C4-2B (cell line): Measurements from ENCODE around the gene BPHL.
A peak's percentile ranks its signal among the peaks of the same experiment; 100 is the strongest.

Experiments used
- H3K27ac ChIP-seq: fragments of 450-650 bp; 2 replicates; pipeline ENCODE4 v1.5.1; 2017
- ZFX ChIP-seq: fragments of 450-650 bp; IDR thresholded peaks from 2 replicates; pipeline ENCODE4 v1.6.1; 2017
- TF ChIP-seq, protein P1 (sequence below): fragments of 450-650 bp; conservative IDR thresholded peaks from 2 replicates; pipeline ENCODE4 v1.5.1; 2017; ENCODE audit warnings: mild to moderate bottlenecking

Gene BPHL

DNA sequence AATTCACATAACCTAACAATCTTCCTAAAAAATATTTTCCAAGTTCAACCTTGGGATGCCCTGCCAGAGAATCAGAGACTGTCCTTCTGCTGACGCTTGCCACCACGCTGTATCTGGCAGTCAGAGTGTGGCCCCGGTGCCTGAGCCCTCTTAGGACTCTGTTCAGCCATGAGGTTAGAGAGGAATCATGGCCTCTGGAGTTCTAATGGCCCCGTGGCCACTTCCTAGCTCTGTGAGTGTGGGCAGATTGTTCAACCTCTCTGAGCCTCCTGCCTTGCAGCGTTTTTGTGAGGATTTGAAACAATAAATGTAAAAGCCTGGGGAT, 2.2 kb downstream of the BPHL start:
- H3K27ac ChIP-seq, result no peak overlapping the region
- TF ChIP-seq ZFX, result no peak
- TF ChIP-seq, protein P1, sequence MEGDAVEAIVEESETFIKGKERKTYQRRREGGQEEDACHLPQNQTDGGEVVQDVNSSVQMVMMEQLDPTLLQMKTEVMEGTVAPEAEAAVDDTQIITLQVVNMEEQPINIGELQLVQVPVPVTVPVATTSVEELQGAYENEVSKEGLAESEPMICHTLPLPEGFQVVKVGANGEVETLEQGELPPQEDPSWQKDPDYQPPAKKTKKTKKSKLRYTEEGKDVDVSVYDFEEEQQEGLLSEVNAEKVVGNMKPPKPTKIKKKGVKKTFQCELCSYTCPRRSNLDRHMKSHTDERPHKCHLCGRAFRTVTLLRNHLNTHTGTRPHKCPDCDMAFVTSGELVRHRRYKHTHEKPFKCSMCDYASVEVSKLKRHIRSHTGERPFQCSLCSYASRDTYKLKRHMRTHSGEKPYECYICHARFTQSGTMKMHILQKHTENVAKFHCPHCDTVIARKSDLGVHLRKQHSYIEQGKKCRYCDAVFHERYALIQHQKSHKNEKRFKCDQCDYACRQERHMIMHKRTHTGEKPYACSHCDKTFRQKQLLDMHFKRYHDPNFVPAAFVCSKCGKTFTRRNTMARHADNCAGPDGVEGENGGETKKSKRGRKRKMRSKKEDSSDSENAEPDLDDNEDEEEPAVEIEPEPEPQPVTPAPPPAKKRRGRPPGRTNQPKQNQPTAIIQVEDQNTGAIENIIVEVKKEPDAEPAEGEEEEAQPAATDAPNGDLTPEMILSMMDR, result no peak

DNA sequence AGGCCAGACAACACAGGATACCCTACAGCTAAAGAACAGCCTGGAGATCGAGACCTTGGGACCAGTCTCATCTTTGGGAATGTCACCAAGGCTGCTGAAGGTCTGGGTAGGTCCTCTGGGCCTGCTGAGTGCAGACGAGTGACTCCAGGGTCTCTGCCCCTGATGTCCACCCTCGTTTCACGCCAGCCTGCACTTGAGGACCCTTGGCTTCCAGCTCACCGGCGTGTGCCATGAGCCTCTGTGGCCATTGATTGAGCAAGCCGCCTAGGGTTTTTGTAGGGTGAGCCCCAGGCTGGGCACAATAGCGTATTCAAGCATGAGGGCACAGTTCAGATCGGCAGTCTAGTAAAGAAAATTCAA, 4.3 kb downstream of the BPHL start:
- TF ChIP-seq, protein P1, result no peak
- no peak for TF ChIP-seq ZFX
- no peak overlapping the region for H3K27ac ChIP-seq

DNA sequence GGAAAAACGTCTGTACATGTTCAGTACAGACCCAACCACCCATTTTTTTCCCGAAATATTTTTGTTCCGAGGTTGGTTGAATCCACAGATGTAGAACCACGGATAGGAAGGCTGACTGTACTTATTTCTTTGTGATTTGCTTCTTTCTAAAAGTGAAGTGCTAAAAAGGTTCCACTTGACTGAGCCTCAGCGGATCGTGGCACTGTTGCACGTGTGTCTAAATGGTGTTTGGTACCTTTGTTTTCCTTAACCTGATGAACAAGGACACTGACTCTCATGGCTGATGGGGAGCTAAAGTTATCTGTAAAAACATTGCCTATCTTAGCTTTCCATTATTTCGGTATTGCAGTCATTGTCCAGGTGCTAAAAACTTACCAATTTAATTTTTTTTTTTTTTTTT, 6.2 kb downstream of the BPHL start:
- TF ChIP-seq ZFX, result no peak
- TF ChIP-seq, protein P1, result no peak
- no peak overlapping the region for H3K27ac ChIP-seq

DNA sequence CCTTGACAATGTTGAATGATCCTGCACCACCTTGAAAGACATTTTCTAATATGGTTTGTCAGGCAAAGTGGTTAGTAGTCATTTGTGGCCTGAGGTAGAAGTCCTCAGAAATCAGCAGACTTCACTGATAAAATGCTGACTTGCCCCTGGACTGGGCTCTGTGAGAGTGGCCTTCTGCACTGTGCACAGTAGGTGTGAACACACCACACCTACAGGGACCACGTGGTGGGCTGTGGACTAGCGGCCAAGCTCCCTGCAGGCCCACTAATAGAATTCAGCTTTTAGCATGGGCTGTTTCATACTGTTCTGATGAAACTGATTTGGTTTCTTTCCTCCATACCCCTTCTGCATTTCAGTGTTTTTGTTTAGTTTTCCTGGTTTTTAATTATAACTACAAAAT, 7.3 kb downstream of the BPHL start:
- peak overlapping the region; percentile 36 for H3K27ac ChIP-seq
- TF ChIP-seq, protein P1, result no peak
- TF ChIP-seq ZFX, result no peak

DNA sequence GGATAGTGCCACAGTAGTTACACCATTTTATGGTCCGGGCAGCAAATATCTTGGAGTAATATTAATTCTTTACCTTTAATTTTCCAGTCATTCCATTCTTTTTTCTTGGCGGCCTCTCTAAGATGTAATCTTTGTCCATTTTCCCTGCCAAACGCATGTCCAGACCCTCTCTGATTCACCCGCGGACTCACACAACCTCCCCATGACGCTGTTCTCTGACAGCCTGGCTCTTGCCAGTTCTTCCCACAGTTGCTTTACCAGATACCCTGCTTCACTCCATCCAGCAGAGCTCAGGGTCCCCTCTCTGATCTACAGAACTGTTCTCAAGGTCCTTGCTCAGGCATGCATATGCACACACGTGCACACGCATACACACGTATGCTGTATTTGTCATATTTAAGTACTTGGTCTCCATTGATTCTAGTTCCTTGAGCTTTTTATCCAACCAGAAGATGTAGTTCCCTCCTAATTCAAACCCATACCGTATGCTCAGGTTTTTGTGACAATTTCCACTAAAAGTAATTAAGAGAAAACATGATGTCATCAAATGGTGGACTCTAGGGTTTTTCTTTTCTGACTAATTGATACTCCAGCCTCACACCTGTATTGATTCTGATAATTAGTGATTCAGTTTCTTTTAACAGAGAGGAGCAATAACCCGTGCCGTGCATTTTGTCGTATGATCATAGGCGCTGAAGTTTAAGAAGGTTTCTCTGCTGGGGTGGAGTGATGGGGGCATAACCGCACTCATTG, 10.0 kb downstream of the BPHL start:
- TF ChIP-seq, protein P1, result no peak
- no peak for TF ChIP-seq ZFX
- H3K27ac ChIP-seq, result no peak overlapping the region

DNA sequence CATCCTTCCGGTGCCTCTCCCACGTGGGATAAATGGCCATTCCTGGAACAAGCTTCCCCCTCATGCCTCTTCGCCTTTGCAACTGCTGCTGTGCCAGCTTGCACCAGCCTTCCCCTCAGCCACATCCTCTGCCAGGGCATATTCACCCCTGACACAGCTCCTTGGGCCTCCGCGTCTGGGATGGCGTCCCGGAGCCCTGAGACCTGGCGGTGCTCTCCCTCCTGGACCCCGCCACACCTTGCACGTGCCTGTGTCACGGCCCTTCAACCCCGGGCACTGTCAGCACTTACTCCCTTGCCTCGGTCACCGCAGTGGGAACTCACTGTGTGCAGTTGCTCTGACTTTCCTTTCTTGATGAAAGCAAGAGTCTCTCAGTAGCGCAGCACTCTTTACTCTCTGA, 13.2 kb downstream of the BPHL start:
- no peak overlapping the region for H3K27ac ChIP-seq
- no peak for TF ChIP-seq ZFX
- TF ChIP-seq, protein P1, result no peak

DNA sequence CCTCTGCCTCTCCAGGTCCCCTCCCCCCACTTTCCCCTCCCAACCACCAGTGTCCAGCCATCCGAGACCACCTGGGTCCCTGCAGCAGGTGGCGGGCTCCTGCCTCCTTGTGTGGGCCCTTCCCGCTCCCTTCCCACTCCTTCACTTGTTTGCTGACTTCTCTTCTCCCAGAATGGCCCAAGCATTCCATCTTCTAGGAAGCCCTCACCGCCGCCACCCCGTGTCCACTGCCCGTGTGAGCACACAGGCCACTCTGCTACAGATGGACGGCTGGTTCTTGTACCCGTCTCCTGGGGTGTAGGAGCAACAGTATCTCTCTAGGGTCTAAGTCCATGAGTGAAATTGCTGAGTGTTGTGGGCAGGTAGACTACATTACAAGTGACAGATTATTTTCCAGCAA, 15.0 kb downstream of the BPHL start:
- TF ChIP-seq ZFX, result no peak
- TF ChIP-seq, protein P1, result no peak
- H3K27ac ChIP-seq, result peak overlapping the region; percentile 7; the same call in 1 of the 2 replicates
